SK-N-SH (cell line): ENCODE results near the gene FABP3.

ENCODE experiments used
- ELF1 ChIP-seq: IDR thresholded peaks from 2 replicates; pipeline ENCODE4 v1.4.0; 2012
- EP300 ChIP-seq, 2 experiments: IDR thresholded peaks; 2 replicates each; pipeline versions ENCODE4 v1.4.0 to v1.6.1; 2012; ENCODE audit warnings: borderline replicate concordance in 1 of 2, low read depth in 1 of 2, low read length in 1 of 2
- EZH2phosphoT487 ChIP-seq: fragments of 200-600 bp; sonication (generic); IDR thresholded peaks from 2 replicates; pipeline ENCODE4 v1.6.1; 2017; ENCODE audit warnings: low read depth, mixed run types, mild to moderate bottlenecking, antibody characterized with exemption, moderate library complexity, borderline replicate concordance
- MXI1 ChIP-seq: IDR thresholded peaks from 2 replicates; pipeline ENCODE4 v1.6.1; 2012; ENCODE audit warnings: mild to moderate bottlenecking, low read depth, low read length, improper control_type of control experiment
- RFX5 ChIP-seq: IDR thresholded peaks from 2 replicates; pipeline ENCODE4 v1.6.1; 2012; ENCODE audit warnings: mild to moderate bottlenecking, improper control_type of control experiment, low read length
- TF ChIP-seq, protein P1 (sequence below): fragments of 200-600 bp; sonication (generic); IDR thresholded peaks from 2 replicates; pipeline ENCODE4 v1.6.1; 2017; ENCODE audit warnings: antibody characterized with exemption, mild to moderate bottlenecking, moderate library complexity

GRCh38 chr1:31412732-31413404 is 40.0 kb upstream of the FABP3 start, which contains the start of gene SERINC2:
- TF ChIP-seq EP300 (IDR thresholded peaks at IDR 0.05; ENCODE audit: borderline replicate concordance in 1 of 2, low read depth in 1 of 2, low read length in 1 of 2): no peak
- TF ChIP-seq, protein P1, sequence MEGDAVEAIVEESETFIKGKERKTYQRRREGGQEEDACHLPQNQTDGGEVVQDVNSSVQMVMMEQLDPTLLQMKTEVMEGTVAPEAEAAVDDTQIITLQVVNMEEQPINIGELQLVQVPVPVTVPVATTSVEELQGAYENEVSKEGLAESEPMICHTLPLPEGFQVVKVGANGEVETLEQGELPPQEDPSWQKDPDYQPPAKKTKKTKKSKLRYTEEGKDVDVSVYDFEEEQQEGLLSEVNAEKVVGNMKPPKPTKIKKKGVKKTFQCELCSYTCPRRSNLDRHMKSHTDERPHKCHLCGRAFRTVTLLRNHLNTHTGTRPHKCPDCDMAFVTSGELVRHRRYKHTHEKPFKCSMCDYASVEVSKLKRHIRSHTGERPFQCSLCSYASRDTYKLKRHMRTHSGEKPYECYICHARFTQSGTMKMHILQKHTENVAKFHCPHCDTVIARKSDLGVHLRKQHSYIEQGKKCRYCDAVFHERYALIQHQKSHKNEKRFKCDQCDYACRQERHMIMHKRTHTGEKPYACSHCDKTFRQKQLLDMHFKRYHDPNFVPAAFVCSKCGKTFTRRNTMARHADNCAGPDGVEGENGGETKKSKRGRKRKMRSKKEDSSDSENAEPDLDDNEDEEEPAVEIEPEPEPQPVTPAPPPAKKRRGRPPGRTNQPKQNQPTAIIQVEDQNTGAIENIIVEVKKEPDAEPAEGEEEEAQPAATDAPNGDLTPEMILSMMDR: no peak
- no peak for TF ChIP-seq EZH2phosphoT487
- no peak for TF ChIP-seq MXI1
- TF ChIP-seq RFX5: no peak
- TF ChIP-seq ELF1: no peak
